Stimulated activated CD8-positive, alpha-beta memory T cell treated with anti-CD3 and anti-CD28 coated beads, Interleukin-4, amount 100 ng/mL, for 24 hours (primary cell): ENCODE measurements around the gene DUXB.

Experiments
- DNase-seq: peaks from one replicate; pipeline ENCODE4 v3.0.0-alpha.2; 2020; ENCODE audit warnings: low read depth

Gene DUXB

DNA sequence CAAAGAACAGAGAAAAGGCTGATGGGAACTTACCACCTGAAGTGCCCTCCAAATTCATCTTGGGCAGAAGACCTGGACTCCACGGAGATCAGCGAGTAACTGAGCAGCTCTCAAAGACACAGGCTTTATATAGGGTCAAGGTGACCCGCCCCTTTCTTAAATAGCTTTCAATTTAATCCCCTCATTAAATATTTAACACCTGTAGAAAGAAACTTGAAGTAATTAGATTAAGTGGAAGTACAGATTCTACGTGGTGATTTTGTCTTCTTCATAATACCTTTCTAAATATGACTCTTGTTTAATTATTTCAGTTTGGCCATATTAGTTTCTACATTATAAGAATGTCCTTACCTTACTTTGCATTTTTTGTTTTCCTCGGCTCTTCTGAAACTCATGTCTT lies at the start of gene DUXB:
Gene DUXB, minus strand, starts transcription at position 101 of the 400 bp plus-strand sequence. Its CDS starts 43 bp downstream, at position 58.
- DNase-seq: no peak

- no peak for DNase-seq
These were observed 49.3 kb upstream of the DUXB start for GRCh38 chr16:75750528-75750927.

GRCh38 chr16:75746359-75746758 lies 45.1 kb upstream of the DUXB start:
- no peak for DNase-seq

DNA sequence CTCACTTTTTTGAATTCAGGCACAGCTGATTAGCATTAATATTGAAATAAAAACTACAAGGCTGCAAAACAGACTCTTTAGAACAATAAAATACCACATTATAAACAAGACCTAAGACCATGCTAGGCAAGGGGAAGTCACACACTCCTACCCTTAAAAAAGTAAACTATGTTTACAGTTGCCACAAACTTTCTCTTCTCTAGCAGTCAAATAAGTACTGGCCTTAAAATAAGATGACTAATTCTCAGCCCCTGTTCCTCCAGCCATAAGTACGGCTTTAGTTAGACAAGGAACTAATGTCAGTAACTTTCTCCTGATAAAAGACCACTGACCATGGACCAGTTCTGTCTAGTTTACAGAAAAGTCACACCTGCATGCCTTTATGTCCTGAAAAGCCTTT lies 44.6 kb upstream of the DUXB start:
- DNase-seq: no peak

- no peak for DNase-seq
These were observed 44.0 kb upstream of the DUXB start for GRCh38 chr16:75745242-75745641.

GRCh38 chr16:75742424-75743047 lies 41.3 kb upstream of the DUXB start:
- no peak for DNase-seq

DNA sequence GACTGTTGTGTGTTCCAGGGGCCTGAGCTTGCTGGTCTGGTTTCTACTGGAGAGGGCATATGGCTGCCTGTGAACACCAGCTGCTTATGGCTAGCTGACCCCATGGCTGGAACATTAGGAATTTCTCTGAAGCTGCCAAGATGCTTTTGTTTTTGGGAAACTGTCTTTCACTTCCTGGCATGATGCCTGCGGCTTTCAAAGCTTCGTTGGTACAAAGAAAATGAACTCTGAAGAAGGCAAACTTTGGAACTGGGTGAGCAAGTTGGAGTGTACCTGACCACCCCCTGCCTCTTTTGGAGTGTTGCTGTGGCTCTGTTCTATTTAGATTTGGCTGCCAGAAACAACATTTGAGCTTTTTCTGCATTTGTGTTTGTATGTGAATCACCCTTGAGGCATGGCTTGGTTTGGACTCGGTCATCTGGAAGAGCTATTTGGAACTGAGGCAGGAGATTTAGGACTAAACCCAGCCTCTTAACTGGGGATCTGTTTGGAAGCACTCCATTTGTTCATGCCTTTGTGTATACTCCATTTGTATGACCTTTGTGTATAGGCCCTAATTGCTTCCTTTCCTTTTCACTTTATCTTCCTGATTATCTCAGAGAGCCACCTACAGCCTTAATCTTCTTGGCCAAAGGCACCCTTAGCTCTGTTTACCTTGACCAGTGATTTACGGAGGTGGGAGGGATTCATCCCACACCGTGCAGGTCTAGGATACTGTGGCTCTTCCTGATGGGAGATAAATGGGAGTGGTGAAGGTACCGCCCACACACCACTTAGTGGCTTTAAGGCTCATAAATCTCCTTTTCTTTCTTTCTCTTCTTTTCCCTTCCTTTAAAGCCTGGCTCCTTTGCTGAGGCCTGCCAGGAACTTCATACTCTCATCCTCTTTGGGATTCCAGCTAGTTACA lies 32.3 kb upstream of the DUXB start:
- DNase-seq: no peak

DNA sequence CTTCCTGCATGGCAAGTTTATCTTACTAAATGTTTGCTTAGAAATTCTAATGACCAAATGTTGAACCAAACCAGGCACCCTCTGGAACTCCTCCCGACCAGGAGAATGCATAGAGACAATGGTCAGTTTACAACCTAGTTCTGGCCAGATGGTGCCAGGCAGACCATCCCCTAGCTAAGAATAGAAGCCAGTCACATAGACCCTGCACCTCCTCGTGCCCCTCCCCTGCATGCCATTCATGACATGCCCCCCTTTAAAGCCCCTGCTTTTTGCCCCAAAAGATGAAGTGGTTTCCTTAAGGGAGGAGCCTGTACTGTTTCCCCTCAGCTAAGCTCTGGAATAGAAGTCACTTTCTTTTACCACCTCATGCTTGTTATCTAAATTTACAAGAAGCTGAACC lies 31.6 kb upstream of the DUXB start:
- no peak for DNase-seq

DNA sequence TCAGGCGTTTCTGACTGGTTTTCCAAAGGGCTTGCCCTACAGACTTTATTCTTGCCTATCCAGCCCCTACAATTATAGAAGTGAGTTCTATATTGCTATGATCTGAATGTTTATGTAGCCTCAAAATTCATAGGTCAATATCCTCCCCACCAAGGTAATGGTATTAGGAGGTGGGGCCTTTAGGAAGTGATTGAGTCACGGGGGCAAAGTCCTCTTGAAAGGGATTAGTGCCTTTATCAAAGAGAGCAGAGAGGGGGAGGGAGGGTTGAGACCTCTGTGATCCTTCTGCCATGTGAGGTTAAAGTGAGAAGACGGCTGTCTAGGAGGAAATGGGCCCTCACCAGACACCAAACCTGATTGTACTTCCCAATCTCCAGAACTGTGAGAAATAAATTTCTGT lies 26.0 kb upstream of the DUXB start:
- DNase-seq: no peak

DNA sequence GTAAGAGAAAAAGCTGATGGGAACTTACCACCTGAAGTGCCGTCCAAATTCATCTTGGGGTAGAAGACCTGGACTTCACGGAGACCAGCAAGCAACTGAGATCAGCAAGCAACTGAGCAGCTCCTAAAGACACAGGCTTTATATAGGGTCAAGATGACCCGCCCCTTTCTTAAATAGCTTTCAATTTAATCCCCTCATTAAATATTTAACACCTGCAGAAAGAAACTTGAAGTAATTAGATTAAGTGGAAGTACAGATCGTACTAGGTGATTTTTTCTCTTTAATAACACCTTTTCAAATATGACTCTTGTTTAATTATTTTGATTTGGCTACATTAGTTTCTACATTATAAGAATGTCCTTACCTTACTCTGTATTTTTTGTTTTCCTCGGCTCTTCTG lies 25.1 kb upstream of the DUXB start, which contains the start of gene CPHXL:
Gene CPHXL, minus strand, starts transcription at position 101 of the 400 bp plus-strand sequence. Its CDS starts 48 bp downstream, at position 53.
- DNase-seq: no peak

- DNase-seq: no peak
These were observed 17.2 kb upstream of the DUXB start for GRCh38 chr16:75718452-75718851.

GRCh38 chr16:75714661-75715060 lies 13.4 kb upstream of the DUXB start:
- DNase-seq: no peak

GRCh38 chr16:75710344-75710743 lies 9.1 kb upstream of the DUXB start:
- no peak for DNase-seq

DNA sequence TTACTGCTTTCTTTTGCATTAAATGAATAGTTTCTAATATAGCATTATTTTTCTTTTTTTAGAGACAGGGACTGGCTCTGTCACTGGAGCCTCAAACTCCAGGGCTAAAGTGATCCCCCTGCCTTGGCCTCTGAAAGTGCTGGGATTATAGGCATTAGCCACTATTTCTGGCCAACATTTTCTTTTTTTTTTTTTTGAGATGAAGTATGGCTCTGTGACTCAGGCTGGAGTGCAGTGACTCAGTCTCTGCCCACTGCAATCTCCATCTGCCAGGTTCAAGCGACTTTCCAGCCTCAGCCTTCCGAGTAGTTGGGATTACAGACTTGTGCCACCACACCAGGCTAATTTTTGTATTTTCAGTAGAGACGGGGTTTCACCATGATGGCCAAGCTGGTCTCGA lies 2.0 kb upstream of the DUXB start:
- DNase-seq: no peak

GRCh38 chr16:75702242-75702641 lies 981 bp upstream of the DUXB start:
- DNase-seq: no peak

DNA sequence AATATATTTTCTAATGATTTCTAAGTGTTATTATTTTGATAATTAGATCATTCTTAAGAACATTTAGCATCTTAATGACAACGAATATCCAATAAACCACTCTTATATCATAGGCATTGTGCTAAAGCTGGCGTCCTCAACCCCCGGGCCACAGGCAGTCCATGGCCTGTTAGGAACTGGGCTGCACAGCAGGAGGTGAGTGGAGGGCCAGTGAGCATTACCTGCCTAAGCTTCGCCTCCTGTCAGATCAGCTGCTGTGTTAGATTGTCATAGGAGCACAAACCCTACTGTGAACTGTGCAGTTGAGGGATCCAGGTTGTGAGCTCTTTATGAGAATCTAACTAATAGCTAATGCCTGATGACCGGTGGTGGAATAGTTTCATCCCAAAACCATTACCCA lies 3.7 kb downstream of the DUXB start:
- no peak for DNase-seq

- DNase-seq: no peak
These were observed 5.6 kb downstream of the DUXB start for GRCh38 chr16:75695708-75696107.

DNA sequence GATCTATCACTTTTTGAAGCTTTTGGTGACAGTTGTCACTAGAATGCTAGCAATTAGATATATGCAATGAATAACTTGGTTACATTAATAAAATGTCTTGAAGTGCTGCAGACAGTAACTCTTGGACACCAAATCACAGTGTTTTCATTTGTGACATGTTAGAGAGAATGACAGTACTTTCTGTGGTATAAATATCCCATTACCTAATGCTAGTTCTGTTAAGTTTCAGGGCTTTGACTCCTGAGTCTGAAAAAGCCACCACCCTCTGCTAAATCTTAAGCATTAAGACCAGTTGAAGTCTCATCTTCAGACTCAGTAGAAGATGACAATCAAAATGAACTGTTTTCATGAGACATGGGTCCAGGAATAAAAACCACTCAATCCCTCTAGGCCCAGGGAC lies 13.9 kb downstream of the DUXB start:
- no peak for DNase-seq

GRCh38 chr16:75682308-75682707 lies 19.0 kb downstream of the DUXB start:
- no peak for DNase-seq

DNA sequence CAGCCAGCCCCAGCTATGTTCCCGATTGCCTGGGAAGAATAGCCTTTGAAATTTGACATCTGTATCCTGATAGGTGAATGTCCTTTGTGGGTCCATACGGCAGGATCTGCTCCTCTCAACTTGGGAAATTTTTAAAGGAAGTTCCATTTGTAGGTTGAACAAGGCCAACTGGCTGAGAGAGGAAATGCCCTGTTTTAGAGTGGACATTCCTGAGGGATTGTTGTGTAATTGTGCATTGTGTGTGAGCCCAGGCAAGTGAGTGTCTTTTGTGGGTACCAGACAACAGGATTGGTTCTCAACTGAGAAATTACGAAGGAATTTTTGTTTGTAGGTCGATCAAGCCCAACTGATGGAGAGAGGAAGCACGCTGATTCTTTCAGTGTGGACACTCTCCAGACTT lies 21.9 kb downstream of the DUXB start:
- no peak for DNase-seq

GRCh38 chr16:75676909-75677308 lies 24.4 kb downstream of the DUXB start, which contains the start of gene CPHXL2:
Gene CPHXL2 (minus strand): TSS chr16:75677009. CDS start chr16:75676999, 10 bp downstream.
- no peak for DNase-seq

GRCh38 chr16:75667503-75667902 lies 33.8 kb downstream of the DUXB start:
- no peak for DNase-seq

- DNase-seq: no peak
These were observed 40.4 kb downstream of the DUXB start for GRCh38 chr16:75660726-75661302.
